Prostate gland (tissue), 2 donors: Measurements from ENCODE around the gene EIF1. TPM values are rescaled to one million over a fixed set of nuclear protein-coding genes. Genes with fewer than 3 reads are reported as not detected.

ENCODE experiments used
- DNase-seq: peaks from one replicate; pipeline ENCODE4 v3.0.0-alpha.2; 2019; ENCODE audit warnings: low spot score
- H3K27ac ChIP-seq, 2 donors: fragments of 200-600 bp; sonication (generic); 2 replicates each; pipeline ENCODE4 v1.5.1; 2017 to 2019
- H3K27me3 ChIP-seq: fragments of 200-600 bp; sonication (generic); replicated peaks from 2 replicates; pipeline ENCODE4 v1.5.1; 2019; ENCODE audit not compliant: insufficient read depth
- H3K36me3 ChIP-seq, 2 donors: fragments of 200-600 bp; sonication (generic); 1 replicate in 1 of 2; 2 replicates in 1 of 2; pipeline versions ENCODE4 v1.5.1 to v1.8.1; 2017 to 2019
- H3K4me1 ChIP-seq: fragments of 200-600 bp; sonication (generic); replicated peaks from 2 replicates; pipeline ENCODE4 v1.5.1; 2019
- H3K4me3 ChIP-seq, 2 donors: fragments of 200-600 bp; sonication (generic); 2 replicates each; pipeline ENCODE4 v1.5.1; 2017 to 2019
- H3K9me3 ChIP-seq: fragments of 200-600 bp; sonication (generic); 2 replicates; pipeline ENCODE4 v1.5.1; 2017
- POLR2A ChIP-seq: fragments of 450-650 bp; IDR thresholded peaks from one replicate; pipeline ENCODE4 v1.6.1; 2016; ENCODE audit warnings: antibody characterized with exemption, mild to moderate bottlenecking
- POLR2AphosphoS5 ChIP-seq: sonication (generic); formaldehyde crosslinking; IDR thresholded peaks from one replicate; pipeline ENCODE4 v1.6.1; 2017; ENCODE audit warnings: antibody characterized with exemption
- WGBS: methylation state at CpG from one replicate; pipeline ENCODE4 v1.1.5; 2018; 5-methylcytosine and 5-hydroxymethylcytosine counted together
- intact Hi-C: fragments of 100-400 bp; cut with DNase I; formaldehyde crosslinking; loops from one replicate; pipeline ENCODE4 v1.14.2; 2022
- total RNA-seq, 2 donors: library from RNA; depleted of rRNA; stranded (reverse); fragments of >200 nt; gene quantifications; one replicate each; pipeline ENCODE4 v1.1.0, GENCODE V29; 2016
- TF ChIP-seq, protein P1 (sequence below), 4 experiments: fragments of 200-600 bp in 2 of 4; fragments of 450-650 bp in 2 of 4; sonication (generic) in 2 of 4; IDR thresholded peaks; 1 replicate in 3 of 4; 2 replicates in 1 of 4; pipeline ENCODE4 v1.5.1; 2016 to 2019; ENCODE audit warnings: antibody characterized with exemption in 4 of 4, mild to moderate bottlenecking in 2 of 4, moderate library complexity in 2 of 4

The EIF1 gene
- total RNA-seq, 2 donors from 2014 or later: 136 to 320 TPM

GRCh38 chr17:41657176-41657754 lies 31.4 kb upstream of the EIF1 start:
- 63% methylated on average over 16 of the region's 16 CpGs for WGBS
- intact Hi-C loops: no loop called here
- Histone ChIP-seq H3K27me3 (no peaks in the 10 kb centered on the region), H3K4me1 (peaks cover 9% of the 10 kb centered on the region), H3K4me3 (no peak overlapping the region), H3K36me3 (no peaks in the 10 kb centered on the region), H3K9me3 (no peaks in the 10 kb centered on the region), H3K27ac (peak overlapping the region; percentile 82 to 89)
- DNase-seq: no peak
- TF ChIP-seq POLR2AphosphoS5: no peak
- no peak for TF ChIP-seq POLR2A

DNA sequence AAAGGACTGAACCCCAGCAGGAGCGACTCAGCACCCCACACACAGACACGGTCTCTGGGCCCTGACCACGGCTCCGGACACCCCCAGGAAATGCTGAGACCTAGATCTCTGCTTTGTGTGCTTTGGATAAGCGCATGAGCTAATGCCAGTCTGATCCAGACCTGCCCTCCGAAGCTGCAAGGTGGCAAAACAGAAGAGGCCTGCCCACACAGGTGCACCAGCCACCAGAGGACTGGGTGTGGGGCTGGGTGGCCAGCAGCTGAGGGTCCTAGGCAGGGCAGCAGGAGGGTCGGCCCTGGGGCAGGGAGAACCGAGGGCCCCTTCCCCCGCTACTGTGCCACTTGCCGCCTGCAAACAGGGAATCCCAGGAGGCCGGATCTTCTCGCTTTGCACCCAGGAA lies 30.7 kb upstream of the EIF1 start:
- no peak for DNase-seq
- H3K27me3 ChIP-seq: no peaks in the 10 kb centered on the region
- no peaks in the 10 kb centered on the region for H3K9me3 ChIP-seq
- TF ChIP-seq POLR2AphosphoS5: no peak
- TF ChIP-seq, protein P1, sequence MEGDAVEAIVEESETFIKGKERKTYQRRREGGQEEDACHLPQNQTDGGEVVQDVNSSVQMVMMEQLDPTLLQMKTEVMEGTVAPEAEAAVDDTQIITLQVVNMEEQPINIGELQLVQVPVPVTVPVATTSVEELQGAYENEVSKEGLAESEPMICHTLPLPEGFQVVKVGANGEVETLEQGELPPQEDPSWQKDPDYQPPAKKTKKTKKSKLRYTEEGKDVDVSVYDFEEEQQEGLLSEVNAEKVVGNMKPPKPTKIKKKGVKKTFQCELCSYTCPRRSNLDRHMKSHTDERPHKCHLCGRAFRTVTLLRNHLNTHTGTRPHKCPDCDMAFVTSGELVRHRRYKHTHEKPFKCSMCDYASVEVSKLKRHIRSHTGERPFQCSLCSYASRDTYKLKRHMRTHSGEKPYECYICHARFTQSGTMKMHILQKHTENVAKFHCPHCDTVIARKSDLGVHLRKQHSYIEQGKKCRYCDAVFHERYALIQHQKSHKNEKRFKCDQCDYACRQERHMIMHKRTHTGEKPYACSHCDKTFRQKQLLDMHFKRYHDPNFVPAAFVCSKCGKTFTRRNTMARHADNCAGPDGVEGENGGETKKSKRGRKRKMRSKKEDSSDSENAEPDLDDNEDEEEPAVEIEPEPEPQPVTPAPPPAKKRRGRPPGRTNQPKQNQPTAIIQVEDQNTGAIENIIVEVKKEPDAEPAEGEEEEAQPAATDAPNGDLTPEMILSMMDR (IDR thresholded peaks at IDR 0.05): no peak
- TF ChIP-seq POLR2A: no peak
- no peak overlapping the region for H3K4me3 ChIP-seq
- H3K4me1 ChIP-seq: peaks cover 9% of the 10 kb centered on the region
- WGBS: 54% methylated on average over 12 of the region's 12 CpGs
- H3K36me3 ChIP-seq: no peaks in the 10 kb centered on the region
- intact Hi-C loops: no loop called here
- peak overlapping the region; percentile 82 to 89 for H3K27ac ChIP-seq

- Histone ChIP-seq H3K9me3 (no peaks in the 10 kb centered on the region), H3K36me3 (no peaks in the 10 kb centered on the region), H3K4me3 (no peak overlapping the region), H3K4me1 (peaks cover 9% of the 10 kb centered on the region), H3K27ac (peak overlapping the region; percentile 56 to 89), H3K27me3 (no peaks in the 10 kb centered on the region)
- TF ChIP-seq, protein P1 (IDR thresholded peaks at IDR 0.05): no peak
- TF ChIP-seq POLR2A (no peak), POLR2AphosphoS5 (no peak)
- 58% methylated on average over 5 of the region's 5 CpGs for WGBS
- intact Hi-C loops: no loop called here
- DNase-seq: no peak
Measured at GRCh38 chr17:41658846-41659245, 29.8 kb upstream of the EIF1 start.

- intact Hi-C loops: loop anchor here (5.0 to 10.0 kb wide), 2 partner anchors 107 to 1045 kb away; no protein-coding TSS in a partner anchor
- WGBS: 69% methylated on average over 11 of the region's 11 CpGs
- H3K27ac ChIP-seq: peak overlapping the region; percentile 56 to 89
Measured at GRCh38 chr17:41659427-41660212, 29.1 kb upstream of the EIF1 start.

GRCh38 chr17:41660221-41660711 lies 28.4 kb upstream of the EIF1 start:
- no peak overlapping the region for H3K27ac ChIP-seq
- WGBS: 65% methylated on average over 8 of the region's 8 CpGs
- DNase-seq: no peak
- H3K27me3 ChIP-seq: no peaks in the 10 kb centered on the region
- H3K4me1 ChIP-seq: peaks cover 6% of the 10 kb centered on the region
- no peak overlapping the region for H3K4me3 ChIP-seq
- TF ChIP-seq POLR2A (no peak), POLR2AphosphoS5 (no peak)
- TF ChIP-seq, protein P1 (IDR thresholded peaks at IDR 0.05): no peak
- H3K9me3 ChIP-seq: no peaks in the 10 kb centered on the region
- intact Hi-C loops: loop anchor here (5.0 to 10.0 kb wide), 2 partner anchors 108 to 1045 kb away; no protein-coding TSS in a partner anchor
- H3K36me3 ChIP-seq: no peaks in the 10 kb centered on the region

More at GRCh38 chr17:41659427-41660212, 29.1 kb upstream of the EIF1 start:
- Histone ChIP-seq H3K9me3 (no peaks in the 10 kb centered on the region), H3K27me3 (no peaks in the 10 kb centered on the region), H3K4me3 (no peak overlapping the region), H3K36me3 (no peaks in the 10 kb centered on the region), H3K4me1 (peaks cover 9% of the 10 kb centered on the region)
- TF ChIP-seq POLR2A: no peak
- TF ChIP-seq, protein P1 (IDR thresholded peaks at IDR 0.05): no peak
- TF ChIP-seq POLR2AphosphoS5: no peak
- DNase-seq: no peak
